CD4-positive, alpha-beta T cell (primary cell): ENCODE results near the gene UQCRQ. TPM values are rescaled to one million over a fixed set of nuclear protein-coding genes. Genes with fewer than 3 reads are reported as not detected.

Source experiments
- ATAC-seq: fragments of 200-7000 bp; cut with Tn5 transposase; one replicate; pipeline ENCODE4 v1.10.0; 2022; ENCODE audit warnings: mild to moderate bottlenecking; ENCODE audit not compliant: poor library complexity
- CTCF ChIA-PET: fragments of 350-600 bp; sonication (Branson Sonifier 250); formaldehyde crosslinking; loops from one replicate; lab custom pipeline; 2021; ENCODE audit warnings: antibody characterized with exemption, inconsistent platforms; lab: Charles Lee
- POLR2A ChIA-PET: fragments of 350-600 bp; sonication (Branson Sonifier 250); formaldehyde crosslinking; loops from one replicate; lab custom pipeline; 2021; ENCODE audit warnings: antibody characterized with exemption, inconsistent platforms; lab: Charles Lee
- DNase-seq, 14 experiments: peaks; one replicate each; pipeline ENCODE4 v3.0.0-alpha.2; 2013 to 2020; ENCODE audit warnings: mixed read lengths in 2 of 14
- H3K27ac ChIP-seq, 2 donors: one replicate each; pipeline versions ENCODE4 v1.5.1 to v1.7.0; 2013; ENCODE audit warnings: low read length in 2 of 2, low read depth in 1 of 2, mild to moderate bottlenecking in 1 of 2
- H3K27me3 ChIP-seq, 2 experiments: 1 replicate in 1 of 2; 2 replicates in 1 of 2; pipeline versions ENCODE4 v1.6.1 to v1.7.0; 2013; ENCODE audit warnings: low read length in 2 of 2, control low read depth in 1 of 2, mild to moderate bottlenecking in 1 of 2, moderate library complexity in 1 of 2; ENCODE audit not compliant: insufficient read depth in 2 of 2, control insufficient read depth in 1 of 2
- H3K36me3 ChIP-seq: one replicate; pipeline ENCODE4 v1.6.1; 2013; ENCODE audit warnings: low read length, control low read depth; ENCODE audit not compliant: insufficient read depth
- H3K4me1 ChIP-seq: one replicate; pipeline ENCODE4 v1.6.1; 2013; ENCODE audit warnings: low read length, control low read depth; ENCODE audit not compliant: insufficient read depth
- H3K4me3 ChIP-seq: one replicate; pipeline ENCODE4 v1.5.1; 2013; ENCODE audit warnings: mild to moderate bottlenecking, low read length, moderate library complexity
- H3K9me3 ChIP-seq, 2 experiments: 1 replicate in 1 of 2; 2 replicates in 1 of 2; pipeline versions ENCODE4 v1.6.1 to v1.7.0; 2013; ENCODE audit warnings: low read length in 2 of 2, mild to moderate bottlenecking in 2 of 2, control low read depth in 1 of 2, moderate library complexity in 1 of 2; ENCODE audit not compliant: control insufficient read depth in 1 of 2, insufficient read depth in 1 of 2
- H3K27ac Mint-ChIP-seq: one replicate; pipeline ENCODE4 v1.8.0; 2020; ENCODE audit warnings: mixed read lengths
- H3K27me3 Mint-ChIP-seq: one replicate; pipeline ENCODE4 v1.8.0; 2021; ENCODE audit warnings: mixed read lengths
- H3K36me3 Mint-ChIP-seq: one replicate; pipeline ENCODE4 v1.8.0; 2021; ENCODE audit warnings: low read depth, mixed read lengths
- H3K4me1 Mint-ChIP-seq: one replicate; pipeline ENCODE4 v1.8.0; 2021; ENCODE audit warnings: low read depth, mixed read lengths
- H3K4me3 Mint-ChIP-seq: one replicate; pipeline ENCODE4 v1.8.0; 2020; ENCODE audit warnings: mild to moderate bottlenecking, mixed read lengths
- H3K9me3 Mint-ChIP-seq: one replicate; pipeline ENCODE4 v1.8.0; 2020; ENCODE audit warnings: mixed read lengths
- CTCF ChIP-seq: fragments of 200-600 bp; IDR thresholded peaks from one replicate; pipeline ENCODE4 v1.8.0; 2022; ENCODE audit warnings: antibody characterized with exemption, mild to moderate bottlenecking
- intact Hi-C, 2 experiments: fragments of 100-400 bp; cut with DNase I in 1 of 2; cut with micrococcal nuclease in 1 of 2; formaldehyde crosslinking; loops; one replicate each; pipeline versions ENCODE4 v1.15.1 to v1.9.0; 2023 to 2025; cut with DNase I, micrococcal nuclease
- total RNA-seq, 174 experiments: library from RNA in 2 of 174; stranded (reverse) in 2 of 174; gene quantifications; one replicate each; pipeline ENCODE4 v1.2.3 and lab custom pipeline; 2021 to 2026

UQCRQ gene
- total RNA-seq, 2 experiments from 2014 or later = 119 to 132 TPM

- no peaks in the 10 kb centered on the region for H3K36me3 Mint-ChIP-seq
- DNase-seq (no peak), ATAC-seq (no peak)
- intact Hi-C loops = no loop called here
- no peak for TF ChIP-seq CTCF
- no peaks in the 10 kb centered on the region for H3K4me1 ChIP-seq
- no peaks in the 10 kb centered on the region for H3K27me3 Mint-ChIP-seq
- H3K4me3 Mint-ChIP-seq = no peak overlapping the region
- no peaks in the 10 kb centered on the region for H3K36me3 ChIP-seq
- no peak overlapping the region for H3K27ac ChIP-seq
- CTCF ChIA-PET = interaction anchor here (1.4 kb wide), 1 partner anchor 8 kb away, joined by 3 read pairs; the partner anchor contains the start of gene SHROOM1
- H3K4me1 Mint-ChIP-seq = no peaks in the 10 kb centered on the region
- no peak overlapping the region for H3K27ac Mint-ChIP-seq
- POLR2A ChIA-PET = no interaction called here
- H3K27me3 ChIP-seq = no peaks in the 10 kb centered on the region
- no peaks in the 10 kb centered on the region for H3K9me3 ChIP-seq
- no peak overlapping the region for H3K4me3 ChIP-seq
- no peaks in the 10 kb centered on the region for H3K9me3 Mint-ChIP-seq
Measured at GRCh38 chr5:132838516-132839282, 27.7 kb upstream of the UQCRQ start.

- CTCF ChIA-PET = interaction anchor here (1.4 kb wide), 1 partner anchor 9 kb away, joined by 3 read pairs; the partner anchor contains the start of gene SHROOM1
- Mint-ChIP-seq H3K9me3 (no peaks in the 10 kb centered on the region), H3K27ac (no peak overlapping the region), H3K4me1 (no peaks in the 10 kb centered on the region), H3K27me3 (no peaks in the 10 kb centered on the region), H3K4me3 (no peak overlapping the region), H3K36me3 (no peaks in the 10 kb centered on the region)
- intact Hi-C loops = no loop called here
- DNase-seq = no peak
- no peaks in the 10 kb centered on the region for H3K27me3 ChIP-seq
- no peak overlapping the region for H3K4me3 ChIP-seq
- no peak for ATAC-seq
- H3K4me1 ChIP-seq = no peaks in the 10 kb centered on the region
- POLR2A ChIA-PET = no interaction called here
- no peak for TF ChIP-seq CTCF
- no peaks in the 10 kb centered on the region for H3K9me3 ChIP-seq
- no peak overlapping the region for H3K27ac ChIP-seq
- H3K36me3 ChIP-seq = no peaks in the 10 kb centered on the region
Measured at GRCh38 chr5:132839426-132840301, 26.8 kb upstream of the UQCRQ start.

GRCh38 chr5:132840313-132840712 lies 26.1 kb upstream of the UQCRQ start:
- no peaks in the 10 kb centered on the region for H3K4me1 ChIP-seq
- H3K9me3 ChIP-seq = no peaks in the 10 kb centered on the region
- no peak overlapping the region for H3K27ac Mint-ChIP-seq
- no peak overlapping the region for H3K4me3 Mint-ChIP-seq
- no peak overlapping the region for H3K27ac ChIP-seq
- no peak overlapping the region for H3K4me3 ChIP-seq
- H3K36me3 Mint-ChIP-seq = no peaks in the 10 kb centered on the region
- ChIA-PET POLR2A (no interaction called here), CTCF (interaction anchor here (1.4 kb wide), 1 partner anchor 10 kb away, joined by 3 read pairs; the partner anchor contains the start of gene SHROOM1)
- no peaks in the 10 kb centered on the region for H3K27me3 ChIP-seq
- no peaks in the 10 kb centered on the region for H3K36me3 ChIP-seq
- no peak for DNase-seq
- no peaks in the 10 kb centered on the region for H3K4me1 Mint-ChIP-seq
- no peak for TF ChIP-seq CTCF
- intact Hi-C loops = no loop called here
- no peaks in the 10 kb centered on the region for H3K27me3 Mint-ChIP-seq
- H3K9me3 Mint-ChIP-seq = no peaks in the 10 kb centered on the region
- ATAC-seq = no peak
